Tibial nerve (tissue), 3 donors: ENCODE results near the gene SLC38A3.

Experiments used
- CTCF ChIP-seq, 5 experiments: fragments of 200-600 bp in 3 of 5; fragments of 450-650 bp in 2 of 5; sonication (generic) in 3 of 5; IDR thresholded peaks; one replicate each; pipeline ENCODE4 v1.5.1; 2016 to 2019; ENCODE audit warnings: antibody characterized with exemption in 5 of 5, mild to moderate bottlenecking in 3 of 5, moderate library complexity in 2 of 5
- POLR2A ChIP-seq, 2 donors: fragments of 450-650 bp; IDR thresholded peaks; one replicate each; pipeline ENCODE4 v1.6.1; 2017; ENCODE audit warnings: antibody characterized with exemption in 2 of 2, mild to moderate bottlenecking in 2 of 2, moderate library complexity in 2 of 2

- TF ChIP-seq CTCF (IDR thresholded peaks at IDR 0.05), result no peak
- TF ChIP-seq POLR2A (IDR thresholded peaks at IDR 0.05), result no peak
Measured at GRCh38 chr3:50208677-50209344, 3.7 kb downstream of the SLC38A3 start.
